GM10248 (cell line): Measurements from ENCODE around the gene DEFB115.

Experiments
- CTCF ChIA-PET: fragments of 300-600 bp; sonication (Branson Sonifier 250); formaldehyde crosslinking; extraction: SDS; loops from one replicate; lab custom pipeline; 2021; ENCODE audit warnings: antibody characterized with exemption; lab: Yijun Ruan, JAX
- POLR2A ChIA-PET: fragments of 350-650 bp; sonication (Branson Sonifier 250); formaldehyde crosslinking; extraction: SDS; loops from one replicate; lab custom pipeline; 2020; ENCODE audit warnings: antibody characterized with exemption; lab: Yijun Ruan, JAX
- DNase-seq: peaks from one replicate; pipeline ENCODE4 v3.0.0; 2012; ENCODE audit errors: extremely low spot score
- CTCF ChIP-seq: IDR thresholded peaks from 2 replicates; pipeline ENCODE4 v1.5.1; 2012; ENCODE audit warnings: mild to moderate bottlenecking, low read depth; ENCODE audit errors: extremely low read depth, missing control alignments, control extremely low read depth

Gene DEFB115, protein sequence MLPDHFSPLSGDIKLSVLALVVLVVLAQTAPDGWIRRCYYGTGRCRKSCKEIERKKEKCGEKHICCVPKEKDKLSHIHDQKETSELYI

DNA sequence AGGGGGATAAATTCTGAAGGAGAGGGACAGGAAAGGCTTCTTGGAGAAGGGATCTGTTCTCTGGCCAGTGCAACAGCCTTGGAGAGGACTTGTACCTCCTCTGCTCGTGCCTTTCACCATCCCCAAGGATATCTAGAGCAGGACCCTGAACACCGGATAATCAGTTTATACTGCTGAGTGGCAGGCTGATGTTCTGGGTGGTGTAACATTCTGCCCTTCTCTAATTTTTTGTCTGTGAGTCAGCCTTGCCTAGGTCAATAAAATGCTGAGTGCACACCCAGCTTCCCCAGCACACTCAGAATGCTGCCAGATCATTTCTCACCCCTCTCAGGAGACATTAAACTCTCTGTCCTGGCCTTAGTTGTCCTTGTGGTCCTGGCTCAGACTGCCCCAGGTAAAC is at the start of gene DEFB115:
DEFB115 (plus strand) TSS at position 301 of the 400 bp plus-strand sequence; CDS start at position 301, 0 bp downstream.
- POLR2A ChIA-PET, result no interaction called here
- TF ChIP-seq CTCF, result no peak
- CTCF ChIA-PET, result no interaction called here
- no peak for DNase-seq

DNA sequence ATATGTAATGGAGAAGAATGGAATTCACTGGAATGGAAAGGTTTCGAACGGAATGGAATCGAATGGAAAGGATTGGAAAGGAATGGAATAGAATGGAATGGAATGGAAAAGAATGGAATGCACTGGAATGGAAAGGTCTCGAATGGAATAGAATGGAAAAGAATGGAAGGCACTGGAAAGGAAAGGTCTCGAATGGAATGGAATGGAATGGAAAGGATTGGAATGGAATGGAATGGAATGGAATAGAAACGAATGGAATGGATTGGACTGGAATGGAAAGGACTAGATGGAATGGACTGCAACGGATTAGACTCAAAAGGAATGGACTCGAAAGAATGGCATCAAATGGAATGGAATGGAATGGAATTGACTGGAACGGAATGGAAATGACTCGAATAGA is 20.5 kb upstream of the DEFB115 start:
- CTCF ChIA-PET, result no interaction called here
- POLR2A ChIA-PET, result no interaction called here
- no peak for DNase-seq
- no peak for TF ChIP-seq CTCF

- DNase-seq, result no peak
- TF ChIP-seq CTCF, result no peak
- ChIA-PET POLR2A (no interaction called here), CTCF (no interaction called here)
Measured at GRCh38 chr20:31237763-31238162, 19.7 kb upstream of the DEFB115 start.

DNA sequence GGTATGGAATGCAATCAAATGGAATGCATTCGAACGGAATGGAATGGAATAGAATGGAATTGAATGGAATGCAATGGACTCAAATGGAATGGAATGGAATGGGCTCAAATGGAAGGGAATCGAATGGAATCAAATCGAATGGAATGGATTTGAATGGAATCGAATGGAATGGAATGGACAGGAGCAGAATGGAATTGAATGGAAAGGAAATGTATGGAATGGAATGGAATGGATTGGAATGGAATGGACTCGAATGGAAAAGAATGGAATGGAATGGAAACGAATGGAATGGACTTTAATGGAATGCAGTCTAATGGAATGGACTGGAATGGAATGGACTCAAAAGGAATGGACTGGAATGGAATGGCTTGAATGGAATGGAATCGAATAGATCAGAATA is 18.3 kb upstream of the DEFB115 start:
- DNase-seq, result no peak
- ChIA-PET POLR2A (no interaction called here), CTCF (no interaction called here)
- no peak for TF ChIP-seq CTCF

- no peak for TF ChIP-seq CTCF
- POLR2A ChIA-PET, result no interaction called here
- CTCF ChIA-PET, result no interaction called here
- no peak for DNase-seq
Measured at GRCh38 chr20:31256959-31257358, 505 bp upstream of the DEFB115 start.

- ChIA-PET POLR2A (no interaction called here), CTCF (interaction anchor here (0.7 to 1.9 kb wide), 9 partner anchors 10 to 1818 kb away, joined by 3 to 7 read pairs (median 5); no protein-coding TSS in a partner anchor)
- DNase-seq, result no peak
- peak; percentile 51 for TF ChIP-seq CTCF
Measured at GRCh38 chr20:31260326-31260932, 3.0 kb downstream of the DEFB115 start.

DNA sequence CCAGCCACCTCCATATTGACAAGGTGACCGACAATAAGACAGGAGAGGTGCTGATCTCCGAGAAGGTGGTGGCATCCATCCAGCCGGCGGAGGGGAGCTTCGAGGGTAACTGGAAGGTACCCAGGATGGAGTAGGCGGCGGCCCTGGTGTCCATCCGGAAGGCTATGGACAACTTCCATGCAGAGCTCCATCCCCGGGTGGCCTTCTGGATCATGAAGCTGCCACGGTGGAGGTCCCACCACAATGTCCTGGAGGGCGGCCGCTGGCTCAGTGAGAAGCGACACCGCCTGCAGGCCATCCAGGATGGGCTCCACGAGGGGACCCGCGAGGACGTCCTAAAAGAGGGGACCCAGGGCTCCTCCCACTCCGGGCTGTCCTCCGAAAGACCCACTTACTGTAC is 17.0 kb downstream of the DEFB115 start:
- ChIA-PET POLR2A (no interaction called here), CTCF (no interaction called here)
- no peak for TF ChIP-seq CTCF
- no peak for DNase-seq
